GDM1 (cell line): Measurements from ENCODE around the gene SPEF2.
"Not testable (repeated sequence)": the region's sequence is repeated elsewhere in the genome, so short reads cannot be mapped to it uniquely, and the experiment has no call there.

Experiments used
- DNase-seq: peaks from one replicate; lab custom pipeline; 2025; lab: John Stamatoyannopoulos, UW

SPEF2 gene

DNA sequence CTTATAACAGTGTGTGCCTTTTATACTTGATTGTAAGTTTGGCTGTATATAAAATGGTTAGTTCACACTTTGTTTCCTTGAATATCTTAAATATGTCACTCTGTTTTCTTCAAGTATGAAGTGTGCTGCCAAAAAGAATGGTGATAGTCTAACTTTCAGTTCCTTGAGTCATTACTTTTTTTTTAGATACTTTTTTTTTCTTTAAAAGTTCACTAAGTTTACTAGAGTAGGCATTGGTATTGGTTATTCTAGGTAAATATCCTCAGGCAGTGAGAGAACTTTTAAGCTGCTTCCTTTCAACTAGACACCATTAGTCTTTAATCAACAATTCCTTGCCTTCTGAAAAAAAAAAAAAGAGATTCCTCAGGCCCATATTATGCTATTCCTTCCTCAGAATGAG, 41.9 kb downstream of the SPEF2 start:
- DNase-seq, result no peak

GRCh38 chr5:35660451-35660850, 42.8 kb downstream of the SPEF2 start:
- DNase-seq, result no peak

DNA sequence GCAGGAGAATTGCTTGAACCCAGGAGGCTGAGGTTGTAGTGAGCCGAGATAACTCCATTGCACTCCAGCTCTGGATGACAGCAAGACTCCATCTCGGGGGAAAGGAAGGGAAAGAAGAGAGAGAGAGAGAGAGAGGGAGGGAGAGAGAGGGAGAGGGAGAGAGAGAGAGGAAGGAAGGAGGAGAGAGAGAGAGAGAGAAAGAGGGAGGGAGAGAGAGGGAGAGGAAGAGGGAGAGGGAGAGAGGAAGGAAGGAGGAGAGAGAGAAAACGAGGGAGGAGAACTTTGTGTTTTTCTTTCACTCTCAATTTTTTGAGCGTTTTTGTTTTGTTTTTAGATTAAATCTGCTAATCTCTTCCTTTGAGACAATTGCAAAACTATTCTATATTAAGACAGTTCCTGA, 46.9 kb downstream of the SPEF2 start:
- no peak for DNase-seq

DNA sequence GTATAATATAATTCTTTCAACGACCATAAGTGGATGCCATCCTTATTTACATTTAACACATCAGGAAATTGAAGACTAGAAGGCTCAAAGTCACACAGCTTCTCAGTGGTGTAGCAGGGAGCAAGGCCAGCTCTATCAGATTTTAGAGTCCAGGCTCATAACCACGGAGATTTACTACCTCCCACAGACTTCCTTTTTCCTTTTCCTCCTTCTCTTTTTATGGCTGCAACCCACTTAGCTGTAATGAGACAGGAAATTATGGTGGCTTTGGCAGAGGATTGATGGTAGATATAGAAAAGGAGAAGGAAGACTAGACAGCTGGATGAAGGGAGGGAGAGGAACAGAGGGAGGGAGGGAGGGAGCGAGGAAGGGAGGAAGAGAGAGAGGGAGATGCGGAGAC, 47.4 kb downstream of the SPEF2 start:
- peak; percentile 83 for DNase-seq

GRCh38 chr5:35668319-35668718, 50.7 kb downstream of the SPEF2 start:
- DNase-seq, result no peak

GRCh38 chr5:35668794-35669193, 51.1 kb downstream of the SPEF2 start:
- DNase-seq, result no peak

- DNase-seq, result peak; percentile 19
Measured at GRCh38 chr5:35671541-35672295, 54.1 kb downstream of the SPEF2 start.

DNA sequence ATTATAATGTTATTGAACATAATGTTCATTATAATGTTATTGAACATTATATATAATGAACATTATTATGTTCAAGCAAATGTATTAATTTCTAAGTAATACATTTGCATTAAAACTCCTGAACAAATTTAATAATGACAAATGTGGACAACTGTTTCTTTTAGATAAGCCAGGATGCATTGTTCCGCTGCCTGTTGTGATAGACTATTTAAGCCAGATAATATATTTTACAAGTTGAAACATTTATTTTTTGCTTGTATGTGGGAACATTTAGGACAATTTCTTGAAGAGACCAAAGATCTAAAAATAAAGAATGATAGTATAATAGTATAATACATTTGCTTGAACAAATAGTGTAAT, 54.6 kb downstream of the SPEF2 start:
- not testable (repeated sequence) for DNase-seq

- DNase-seq, result no peak
Measured at GRCh38 chr5:35672995-35673394, 55.3 kb downstream of the SPEF2 start.

GRCh38 chr5:35674049-35674448, 56.4 kb downstream of the SPEF2 start:
- DNase-seq, result no peak

GRCh38 chr5:35675392-35675791, 57.7 kb downstream of the SPEF2 start:
- no peak for DNase-seq

DNA sequence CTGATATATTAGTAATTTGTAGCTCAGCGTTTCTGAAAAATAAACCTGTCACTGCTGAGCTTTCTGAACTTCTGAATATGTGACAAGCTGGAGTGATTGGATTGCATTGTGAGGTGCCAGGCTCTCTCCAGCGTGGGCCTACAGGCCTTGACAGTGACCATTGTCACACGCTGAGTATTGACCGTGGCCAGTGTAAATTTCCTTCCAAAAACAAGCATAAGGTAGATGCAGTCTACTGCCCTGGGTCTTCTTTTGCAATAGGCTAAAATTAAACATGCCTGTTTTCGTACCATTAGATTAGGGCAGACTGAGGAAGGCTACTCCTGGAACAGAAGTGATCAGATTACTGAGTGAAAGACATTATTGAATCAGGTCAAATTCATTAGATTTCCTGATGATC, 60.2 kb downstream of the SPEF2 start:
- no peak for DNase-seq

DNA sequence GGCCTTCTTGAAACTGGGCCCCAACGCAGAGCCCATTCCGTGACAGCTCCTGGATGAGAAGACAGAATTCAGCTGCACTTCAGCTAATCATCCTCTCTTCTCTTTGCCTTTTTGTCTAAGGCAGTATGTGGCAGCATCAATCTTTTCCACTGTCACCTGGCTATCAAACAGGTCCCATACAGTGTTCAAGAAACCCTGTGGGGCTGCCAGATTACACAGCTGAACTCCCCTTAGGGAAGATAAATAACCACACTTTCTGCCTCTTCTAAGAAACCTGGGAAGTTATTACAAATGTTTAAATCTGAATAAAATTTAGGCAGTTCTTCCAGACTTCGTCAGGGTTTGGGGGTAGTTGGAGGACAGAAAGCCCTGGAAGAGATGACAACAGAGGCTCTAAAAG, 61.0 kb downstream of the SPEF2 start:
- no peak for DNase-seq

- no peak for DNase-seq
Measured at GRCh38 chr5:35679357-35679756, 61.7 kb downstream of the SPEF2 start.

- DNase-seq, result no peak
Measured at GRCh38 chr5:35681911-35682310, 64.2 kb downstream of the SPEF2 start.

DNA sequence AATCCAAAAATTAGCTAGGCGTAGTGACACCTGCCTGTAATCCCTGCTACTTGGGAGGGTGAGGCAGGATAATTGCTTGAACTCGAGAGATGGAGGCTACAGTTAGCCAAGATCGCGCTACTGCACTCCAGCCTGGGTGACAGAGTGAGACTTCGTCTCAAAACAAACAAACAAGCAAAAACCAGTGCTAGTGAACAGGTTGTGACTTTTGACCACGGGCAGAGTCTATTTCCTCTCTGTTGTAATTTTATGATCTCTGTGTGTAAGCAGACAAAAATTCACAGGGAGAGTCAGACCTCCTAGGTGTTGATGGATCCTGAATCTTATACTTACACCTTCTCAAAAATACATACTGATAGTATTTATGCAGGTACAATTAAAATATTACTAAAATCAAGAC, 65.8 kb downstream of the SPEF2 start:
- DNase-seq, result no peak

DNA sequence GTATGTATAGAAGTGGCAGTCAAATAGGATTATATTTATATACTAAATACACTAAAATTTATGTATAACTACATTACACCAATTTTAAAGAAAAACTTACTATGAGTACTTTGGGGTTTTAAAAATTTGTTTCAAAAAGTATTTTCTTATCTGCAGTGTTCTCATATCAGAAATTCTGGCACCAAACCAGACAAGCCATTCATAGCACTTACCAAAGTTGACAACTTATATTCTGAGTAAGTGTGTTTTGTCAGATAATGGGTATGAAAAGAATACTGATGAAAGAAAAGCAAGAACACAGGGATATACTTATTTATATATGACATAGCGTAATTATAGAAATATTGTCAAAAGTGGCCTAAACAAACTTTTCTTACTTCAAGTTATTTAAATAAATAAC, 67.5 kb downstream of the SPEF2 start:
- DNase-seq, result no peak

DNA sequence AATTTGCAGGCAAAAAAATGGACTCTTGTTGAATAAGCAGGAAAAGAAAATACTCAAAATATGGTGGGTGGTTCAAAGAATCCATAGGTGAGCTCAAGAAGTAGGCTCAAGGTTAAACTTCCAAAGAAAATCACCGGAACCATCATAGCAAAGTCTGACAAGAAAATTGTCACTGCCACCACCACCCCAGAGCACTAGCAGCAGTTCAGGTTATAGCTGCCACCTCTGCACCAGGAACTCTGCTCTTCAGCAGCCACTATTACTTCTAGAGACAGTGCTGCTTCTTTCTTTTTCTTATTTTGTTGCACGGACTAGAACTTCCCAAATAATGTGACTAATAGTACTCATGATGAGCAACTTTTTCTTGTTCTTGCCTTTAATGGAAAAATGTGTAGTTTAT, 70.3 kb downstream of the SPEF2 start:
- DNase-seq, result no peak

DNA sequence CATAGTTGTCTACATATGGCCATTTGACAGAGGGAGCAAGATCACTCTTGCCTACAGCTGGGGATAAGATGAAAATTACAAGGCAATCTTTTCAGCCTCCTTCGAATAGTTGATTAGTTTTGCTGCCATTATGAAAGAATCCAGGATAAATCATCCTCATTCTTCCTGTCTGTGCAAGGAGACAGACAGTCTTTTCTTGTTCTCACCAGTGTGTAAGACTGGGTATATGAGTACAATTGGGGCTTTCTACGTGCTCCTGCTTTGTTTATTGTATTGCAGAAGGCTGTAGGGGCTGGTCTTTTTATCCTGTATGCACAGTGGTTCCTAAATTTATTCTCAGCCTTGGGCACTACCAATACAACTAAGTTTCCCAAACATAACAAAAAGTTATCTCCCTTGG, 76.8 kb downstream of the SPEF2 start:
- DNase-seq, result no peak

GRCh38 chr5:35698047-35698808, 80.6 kb downstream of the SPEF2 start:
- DNase-seq, result no peak

DNA sequence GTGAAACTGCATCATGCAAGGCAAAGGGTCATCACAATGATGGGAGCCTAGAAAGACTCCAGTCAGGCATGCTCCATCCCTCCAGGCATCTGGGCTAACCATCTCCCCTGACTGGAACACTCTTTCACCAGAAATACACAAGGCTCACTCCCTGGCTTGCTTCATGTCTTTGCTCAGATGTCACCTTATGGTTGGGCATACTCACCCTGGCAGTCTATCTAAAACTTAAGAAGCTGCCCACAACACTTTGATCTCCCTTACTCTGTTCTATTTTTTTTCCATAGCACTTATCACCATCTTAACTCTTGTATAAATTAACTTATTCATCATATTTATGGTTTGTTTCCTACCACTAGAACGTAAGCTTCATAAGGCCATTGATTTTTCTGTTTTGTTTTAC, 90.0 kb downstream of the SPEF2 start:
- no peak for DNase-seq

DNA sequence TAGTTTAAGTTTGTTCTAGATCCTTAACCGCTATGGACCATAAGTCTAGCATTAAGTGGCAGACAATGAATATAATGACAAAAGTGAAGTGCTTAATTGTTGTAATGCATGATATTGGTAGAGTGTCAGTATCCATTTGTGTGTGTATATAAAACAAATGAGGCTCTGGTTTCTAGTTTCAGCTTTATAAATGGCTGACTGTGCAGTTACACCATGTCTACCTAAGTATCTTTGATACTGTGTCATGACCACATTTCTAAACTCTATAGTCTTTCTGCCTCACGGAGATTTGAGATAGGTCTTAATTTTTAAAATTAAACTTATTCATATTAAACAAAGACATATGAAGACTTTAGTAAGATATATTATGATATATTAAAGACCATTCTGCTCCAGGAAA, 92.0 kb downstream of the SPEF2 start:
- DNase-seq, result no peak

GRCh38 chr5:35717718-35718117, 100.1 kb downstream of the SPEF2 start:
- no peak for DNase-seq

- no peak for DNase-seq
Measured at GRCh38 chr5:35735718-35736117, 118.1 kb downstream of the SPEF2 start.
